GM10248 (cell line): ENCODE measurements around the gene APPL1.

Source experiments
- CTCF ChIA-PET: fragments of 300-600 bp; sonication (Branson Sonifier 250); formaldehyde crosslinking; extraction: SDS; loops from one replicate; lab custom pipeline; 2021; ENCODE audit warnings: antibody characterized with exemption; lab: Yijun Ruan, JAX
- POLR2A ChIA-PET: fragments of 350-650 bp; sonication (Branson Sonifier 250); formaldehyde crosslinking; extraction: SDS; loops from one replicate; lab custom pipeline; 2020; ENCODE audit warnings: antibody characterized with exemption; lab: Yijun Ruan, JAX
- DNase-seq: peaks from one replicate; pipeline ENCODE4 v3.0.0; 2012; ENCODE audit errors: extremely low spot score
- CTCF ChIP-seq: IDR thresholded peaks from 2 replicates; pipeline ENCODE4 v1.5.1; 2012; ENCODE audit warnings: mild to moderate bottlenecking, low read depth; ENCODE audit errors: extremely low read depth, missing control alignments, control extremely low read depth

Gene APPL1

GRCh38 chr3:57257678-57258077 is 30.1 kb downstream of the APPL1 start:
- CTCF ChIA-PET = interaction anchor here (1.3 to 2.1 kb wide), 2 partner anchors 11 to 25 kb away, joined by 4 to 5 read pairs; no protein-coding TSS in a partner anchor
- POLR2A ChIA-PET = no interaction called here
- no peak for TF ChIP-seq CTCF
- DNase-seq = no peak

GRCh38 chr3:57261119-57261518 is 33.6 kb downstream of the APPL1 start:
- no peak for TF ChIP-seq CTCF
- ChIA-PET CTCF (no interaction called here), POLR2A (no interaction called here)
- DNase-seq = no peak

GRCh38 chr3:57261929-57262328 is 34.4 kb downstream of the APPL1 start:
- no peak for TF ChIP-seq CTCF
- POLR2A ChIA-PET = no interaction called here
- DNase-seq = no peak
- CTCF ChIA-PET = no interaction called here

- no peak for TF ChIP-seq CTCF
- DNase-seq = no peak
- CTCF ChIA-PET = interaction anchor here (1.3 kb wide), 1 partner anchor 10 kb away, joined by 3 read pairs; no protein-coding TSS in a partner anchor
- POLR2A ChIA-PET = no interaction called here
Observed at GRCh38 chr3:57268416-57268815, 40.9 kb downstream of the APPL1 start.

GRCh38 chr3:57274845-57275244 is 47.3 kb downstream of the APPL1 start:
- TF ChIP-seq CTCF = no peak
- ChIA-PET POLR2A (no interaction called here), CTCF (no interaction called here)
- no peak for DNase-seq

GRCh38 chr3:57275393-57275792 is 47.9 kb downstream of the APPL1 start:
- POLR2A ChIA-PET = no interaction called here
- no peak for DNase-seq
- CTCF ChIA-PET = no interaction called here
- no peak for TF ChIP-seq CTCF

- CTCF ChIA-PET = no interaction called here
- no peak for DNase-seq
- no peak for TF ChIP-seq CTCF
- POLR2A ChIA-PET = no interaction called here
Observed at GRCh38 chr3:57278237-57278636, 50.7 kb downstream of the APPL1 start.
